Suppressor macrophage treated with lipopolysaccharide for 4 hours (primary cell): ENCODE results near the gene ABCA2.

Source experiments
- DNase-seq: peaks from one replicate; pipeline ENCODE4 v3.0.0-alpha.2; 2020

The ABCA2 gene

GRCh38 chr9:136960212-136960937 is 67.7 kb downstream of the ABCA2 start:
- no peak for DNase-seq

GRCh38 chr9:136958898-136959850 is 68.9 kb downstream of the ABCA2 start:
- no peak for DNase-seq

GRCh38 chr9:136958473-136958872 is 69.6 kb downstream of the ABCA2 start:
- no peak for DNase-seq

GRCh38 chr9:136957901-136958300 is 70.1 kb downstream of the ABCA2 start:
- no peak for DNase-seq

- no peak for DNase-seq
These were observed 70.6 kb downstream of the ABCA2 start for GRCh38 chr9:136957461-136957860.
